Stimulated activated CD4-positive, alpha-beta T cell treated with anti-CD3 and anti-CD28 coated beads, Interleukin-12 subunit alpha, Interleukin-12 subunit beta, amount 100 ng/mL, for 48 hours (primary cell): ENCODE results near the gene MYH14.

Source experiments
- DNase-seq, 3 donors: peaks; one replicate each; pipeline ENCODE4 v3.0.0-alpha.2; 2020; ENCODE audit warnings: low read depth in 2 of 3, low spot score in 1 of 3

The MYH14 gene

GRCh38 chr19:50287331-50287730 is 83.9 kb downstream of the MYH14 start:
- DNase-seq, result no peak

- DNase-seq, result no peak
Measured at GRCh38 chr19:50288954-50289353, 85.5 kb downstream of the MYH14 start.

- no peak for DNase-seq
Measured at GRCh38 chr19:50290011-50290410, 86.6 kb downstream of the MYH14 start.

GRCh38 chr19:50290775-50291174 is 87.4 kb downstream of the MYH14 start:
- DNase-seq, result no peak

DNA sequence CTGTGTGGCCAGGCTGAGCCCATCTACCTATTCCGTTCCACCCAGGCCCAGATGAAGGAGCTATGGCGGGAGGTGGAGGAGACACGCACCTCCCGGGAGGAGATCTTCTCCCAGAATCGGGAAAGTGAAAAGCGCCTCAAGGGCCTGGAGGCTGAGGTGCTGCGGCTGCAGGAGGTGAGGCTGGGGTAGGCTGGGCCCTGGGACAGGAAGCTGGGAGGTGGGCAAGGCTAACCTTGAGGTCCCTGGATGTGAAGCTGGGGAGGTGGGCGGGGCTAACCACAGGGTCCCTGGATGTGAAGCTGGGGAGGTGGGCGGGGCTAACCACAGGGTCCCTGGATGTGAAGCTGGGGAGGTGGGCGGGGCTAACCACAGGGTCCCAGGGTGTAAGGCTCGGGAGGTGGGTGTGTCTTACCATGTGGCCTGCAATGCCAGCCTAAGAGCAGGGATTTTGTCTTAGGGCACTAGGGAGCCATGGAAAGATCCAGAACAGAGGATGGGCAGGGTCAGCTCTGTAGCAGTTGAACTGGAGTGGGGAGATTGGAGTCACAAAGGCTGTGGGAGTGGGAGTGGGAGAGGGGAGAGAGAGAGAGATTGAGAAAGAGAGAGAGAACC is 88.9 kb downstream of the MYH14 start:
- no peak for DNase-seq

- DNase-seq, result no peak
Measured at GRCh38 chr19:50293263-50294004, 90.0 kb downstream of the MYH14 start.

DNA sequence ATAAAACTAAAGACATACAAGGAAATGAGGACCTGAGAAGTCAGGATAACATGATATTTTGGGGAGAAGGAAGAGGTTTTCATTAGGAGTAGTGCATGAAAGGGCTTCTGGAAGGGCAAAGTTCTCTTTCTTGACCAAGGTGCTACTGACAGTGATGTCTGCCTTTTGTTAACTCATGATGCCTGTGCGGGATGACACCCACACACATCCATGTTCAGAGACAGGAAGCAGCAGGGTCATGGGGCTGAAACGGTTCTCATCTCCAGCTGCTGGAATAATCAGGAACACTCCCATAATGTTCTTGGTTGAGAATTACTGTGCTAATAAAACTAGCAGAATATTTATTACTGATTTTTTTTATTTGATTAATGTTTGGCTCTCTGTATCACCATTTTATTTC is 96.6 kb downstream of the MYH14 start:
- DNase-seq, result no peak

DNA sequence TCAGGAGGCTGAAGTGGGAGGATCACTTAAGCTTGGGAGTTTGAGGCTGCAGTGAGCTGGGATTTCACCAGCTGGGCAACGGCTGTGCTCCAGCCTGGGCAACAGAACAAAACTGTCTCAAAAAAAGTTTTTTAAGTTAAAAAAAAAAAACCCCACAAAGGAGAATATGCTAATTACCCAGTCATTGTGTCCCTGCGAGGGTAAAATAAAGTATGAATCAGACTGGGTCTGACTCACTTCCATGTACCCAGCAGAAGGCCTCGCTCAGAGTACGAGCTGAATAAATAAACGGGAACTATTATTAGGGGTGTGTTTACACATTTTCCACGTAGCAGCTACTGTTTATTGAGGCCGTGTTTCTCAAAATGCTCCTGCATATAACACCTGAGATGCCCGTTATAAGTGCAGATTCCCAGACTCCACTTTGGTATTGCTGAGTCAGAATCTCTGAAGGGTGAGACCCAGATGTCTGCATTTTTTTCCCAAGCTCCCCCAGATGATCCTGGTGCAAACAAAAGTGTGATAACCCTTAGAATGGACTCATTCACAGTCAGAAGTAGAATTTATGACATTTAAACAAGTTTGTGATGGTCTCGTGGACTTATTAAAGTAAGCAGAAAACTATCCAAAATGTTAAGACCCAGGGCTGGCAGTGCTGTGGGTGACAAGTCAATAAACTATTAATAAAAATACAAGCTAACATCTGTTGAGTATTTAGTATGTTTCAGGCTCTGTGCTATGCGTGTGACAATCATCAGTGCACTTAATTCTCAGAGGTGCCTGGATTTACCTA is 97.6 kb downstream of the MYH14 start:
- no peak for DNase-seq

DNA sequence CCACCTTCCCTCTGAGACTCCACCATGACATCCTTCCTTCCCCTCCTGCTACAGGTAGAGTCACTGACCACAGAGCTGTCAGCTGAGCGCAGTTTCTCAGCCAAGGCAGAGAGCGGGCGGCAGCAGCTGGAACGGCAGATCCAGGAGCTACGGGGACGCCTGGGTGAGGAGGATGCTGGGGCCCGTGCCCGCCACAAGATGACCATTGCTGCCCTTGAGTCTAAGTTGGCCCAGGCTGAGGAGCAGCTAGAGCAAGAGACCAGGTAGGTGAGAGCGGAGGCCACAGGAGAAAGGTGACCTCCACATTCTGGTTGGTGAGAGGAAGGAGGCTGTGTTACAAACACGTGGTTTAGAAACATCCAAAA is 98.2 kb downstream of the MYH14 start:
- no peak for DNase-seq

DNA sequence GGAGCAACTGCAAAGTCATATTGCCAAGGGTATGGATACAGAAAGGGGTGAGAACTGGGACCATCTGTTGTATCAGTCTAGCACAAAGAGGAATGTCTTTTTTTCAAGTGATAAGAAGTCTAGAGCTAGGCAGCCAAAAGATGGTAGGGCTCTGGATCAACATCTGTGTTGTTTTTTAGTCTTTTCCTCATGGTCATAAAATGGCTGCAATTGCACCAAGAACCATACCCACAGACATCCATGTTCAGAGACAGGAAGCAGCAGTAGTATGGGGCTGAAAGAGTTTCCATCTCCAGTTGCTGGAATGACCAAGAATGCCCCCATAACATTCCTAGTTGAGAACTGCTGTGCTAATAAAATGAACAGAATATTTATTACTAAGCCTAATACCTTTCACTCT is 100.1 kb downstream of the MYH14 start:
- no peak for DNase-seq

- DNase-seq, result no peak
Measured at GRCh38 chr19:50308991-50309390, 105.6 kb downstream of the MYH14 start.

GRCh38 chr19:50309396-50310125 is 106.1 kb downstream of the MYH14 start:
- DNase-seq, result no peak

DNA sequence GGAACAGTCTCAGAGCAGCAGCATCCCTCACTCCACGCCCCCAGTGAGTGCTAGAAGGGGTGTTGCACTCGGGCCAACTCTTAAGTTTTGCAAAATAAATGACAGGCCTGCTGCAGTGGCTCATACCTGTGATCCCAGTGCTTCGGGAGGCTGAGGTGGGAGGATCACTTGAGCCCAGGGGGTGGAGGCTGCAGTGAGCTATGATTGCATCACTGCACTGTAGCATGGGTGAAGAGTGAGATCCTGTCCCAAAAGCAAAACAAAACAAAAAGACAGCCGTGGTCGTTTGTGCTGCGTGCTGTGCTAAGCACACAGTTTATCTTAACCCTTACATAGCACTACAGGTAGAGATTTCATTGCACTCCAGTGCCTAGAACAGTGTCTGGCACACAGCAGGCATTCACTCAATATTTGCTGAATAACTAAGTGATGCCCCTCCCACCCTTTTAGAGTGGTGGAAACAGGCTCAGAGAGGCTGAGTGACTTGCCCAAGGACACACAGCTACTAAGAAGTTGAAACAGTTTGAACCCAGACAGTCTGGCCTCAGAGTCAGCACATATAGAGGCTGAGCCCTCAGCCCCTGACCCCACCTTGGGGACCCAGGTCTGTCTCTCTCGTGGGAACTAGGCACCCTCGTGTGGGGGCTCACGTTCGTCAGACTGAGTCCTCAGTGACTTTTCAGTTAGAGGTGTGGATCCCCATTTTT is 107.5 kb downstream of the MYH14 start:
- no peak for DNase-seq

DNA sequence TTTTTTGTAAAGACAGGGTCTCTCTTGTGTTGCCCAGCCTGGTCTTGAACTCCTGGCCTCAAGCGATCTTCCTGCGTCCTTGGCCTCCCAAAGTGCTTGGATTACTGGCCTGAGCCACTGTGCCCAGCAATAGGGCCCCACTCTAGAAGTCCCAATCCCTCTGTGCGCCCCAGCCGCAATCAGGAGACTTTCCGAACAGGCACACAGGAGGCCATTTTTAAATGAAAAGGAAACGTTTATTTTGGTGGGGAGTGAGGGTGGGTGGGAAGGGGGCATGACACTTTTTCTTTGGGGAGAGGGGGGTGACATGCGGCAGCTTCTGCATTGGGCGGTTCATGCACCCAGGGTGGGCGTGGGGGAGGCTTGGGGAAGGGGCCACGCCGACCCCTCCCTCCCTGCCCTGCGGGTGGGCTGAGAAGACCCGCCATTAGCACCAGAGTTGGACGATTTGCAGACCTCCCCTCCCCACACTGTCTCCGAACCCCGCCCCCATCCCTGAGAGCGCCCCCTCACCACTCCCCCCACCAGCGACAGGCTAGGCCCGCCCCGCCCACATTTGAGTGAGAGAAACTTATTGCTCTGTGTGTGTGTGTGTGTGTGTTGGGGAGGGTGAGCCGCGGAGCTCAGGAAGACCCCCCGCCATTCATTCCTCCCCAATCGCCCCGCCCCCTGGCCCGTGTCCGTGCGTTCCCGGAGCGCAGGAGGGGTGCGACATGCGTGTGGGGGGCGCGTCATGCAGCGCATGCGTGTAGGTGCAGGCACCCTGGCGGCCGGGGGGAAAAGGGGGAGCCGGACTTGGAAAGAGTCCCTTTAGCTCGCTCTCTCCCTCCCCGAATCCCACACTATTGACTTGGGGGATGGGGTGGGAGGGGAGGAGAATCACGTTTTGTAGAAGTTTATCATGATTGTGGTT is 108.6 kb downstream of the MYH14 start:
- no peak for DNase-seq

GRCh38 chr19:50312967-50313811 is 109.8 kb downstream of the MYH14 start:
- DNase-seq, result no peak

DNA sequence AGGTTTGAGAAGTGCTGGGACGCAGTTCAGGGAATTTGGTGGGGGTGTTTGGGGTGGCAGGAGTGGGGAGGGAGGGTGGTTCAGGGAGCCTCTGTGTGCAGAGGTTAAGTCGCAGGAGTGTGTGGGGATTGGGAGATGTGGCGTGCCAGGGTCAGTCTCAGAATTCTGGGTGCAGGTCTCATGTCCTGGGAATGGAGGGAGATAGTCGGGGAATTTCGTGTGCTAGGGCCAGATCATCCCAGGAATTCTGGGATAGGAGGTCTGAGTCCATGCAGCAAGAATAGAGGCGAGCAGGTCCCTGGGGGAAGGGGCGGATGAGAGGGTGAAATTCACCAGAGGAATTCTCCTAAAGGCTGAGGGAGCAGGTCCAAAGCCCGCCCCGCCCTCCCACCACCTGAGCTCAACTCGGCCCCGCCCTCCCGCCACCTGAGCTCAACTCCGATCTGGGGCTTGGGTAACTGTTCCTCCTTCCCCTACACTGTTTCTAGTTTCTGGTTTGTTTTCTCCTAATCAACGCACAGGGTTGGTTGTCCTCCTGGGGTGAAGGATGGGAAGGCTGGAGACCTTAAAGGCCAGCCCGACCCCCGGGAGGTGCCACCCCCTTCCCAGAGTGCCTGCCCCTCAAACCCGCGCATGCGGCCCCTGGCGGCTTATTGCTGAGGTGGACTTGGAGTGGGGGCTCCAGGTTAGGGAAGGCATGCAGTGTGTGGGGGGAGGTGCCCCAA is 110.6 kb downstream of the MYH14 start:
- DNase-seq, result no peak

- DNase-seq, result no peak
Measured at GRCh38 chr19:50314724-50315708, 111.6 kb downstream of the MYH14 start.
